A549 (cell line): Measurements from ENCODE around the gene IP6K3.

ENCODE experiments used
- EP300 ChIP-seq, 2 experiments: fragments of >200 bp; sonication (Bioruptor Twin); formaldehyde crosslinking; IDR thresholded peaks; 2 replicates in 1 of 2; 3 replicates in 1 of 2; pipeline ENCODE4 v1.6.1; 2016 to 2017
- HDAC2 ChIP-seq: fragments of 200-600 bp; sonication (generic); IDR thresholded peaks from 2 replicates; pipeline ENCODE4 v1.6.1; 2016
- MAFK ChIP-seq: fragments of 450-650 bp; IDR thresholded peaks from 2 replicates; pipeline ENCODE4 v1.6.1; 2014; ENCODE audit not compliant: partially characterized antibody
- RCOR1 ChIP-seq: fragments of 150-350 bp; IDR thresholded peaks from 2 replicates; pipeline ENCODE4 v1.6.1; 2014; ENCODE audit warnings: antibody characterized with exemption, low read length, low read depth

DNA sequence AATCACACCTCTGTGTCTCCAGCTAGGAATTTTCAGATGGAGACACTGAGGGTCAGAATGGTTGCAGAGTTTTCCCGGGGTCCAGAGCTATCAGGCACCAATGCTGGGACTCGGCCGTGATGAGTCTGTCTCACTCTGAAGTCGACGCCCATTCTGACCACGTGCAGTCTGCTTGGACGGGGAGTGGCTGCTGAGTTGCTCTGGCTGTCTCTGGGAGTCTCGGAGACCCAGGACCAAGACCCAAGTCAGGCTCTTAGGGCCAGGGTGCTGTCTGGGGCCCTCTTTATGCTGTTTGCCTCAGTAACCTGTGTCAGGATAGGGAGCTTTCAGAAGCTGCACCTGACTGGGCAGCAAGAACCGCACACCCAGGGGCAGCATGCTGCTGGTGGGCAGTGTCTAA lies 4.6 kb downstream of the IP6K3 start:
- TF ChIP-seq RCOR1 = no peak
- TF ChIP-seq HDAC2 = no peak
- no peak for TF ChIP-seq MAFK
- no peak for TF ChIP-seq EP300 (IDR thresholded peaks at IDR 0.05)
